Glutamatergic neuron (in vitro differentiated cells): ENCODE measurements around the gene NXPH4. TPM values are rescaled to one million over a fixed set of nuclear protein-coding genes. Genes with fewer than 3 reads are reported as not detected.

Experiments used
- DNase-seq: peaks from one replicate; pipeline ENCODE4 v3.0.0; 2022
- H3K27ac Mint-ChIP-seq: one replicate; pipeline ENCODE4 v1.8.0; 2020; ENCODE audit warnings: mild to moderate bottlenecking, mixed read lengths, inconsistent platforms; ENCODE audit not compliant: unreplicated experiment
- H3K27me3 Mint-ChIP-seq: one replicate; pipeline ENCODE4 v1.8.0; 2020; ENCODE audit warnings: mild to moderate bottlenecking, moderate library complexity, mixed read lengths, inconsistent platforms; ENCODE audit not compliant: unreplicated experiment
- H3K36me3 Mint-ChIP-seq: one replicate; pipeline ENCODE4 v1.8.0; 2020; ENCODE audit warnings: mild to moderate bottlenecking, mixed read lengths, inconsistent platforms; ENCODE audit not compliant: unreplicated experiment
- H3K4me1 Mint-ChIP-seq: one replicate; pipeline ENCODE4 v1.8.0; 2020; ENCODE audit warnings: mild to moderate bottlenecking, low read depth, mixed read lengths, inconsistent platforms; ENCODE audit not compliant: unreplicated experiment
- H3K4me3 Mint-ChIP-seq: one replicate; pipeline ENCODE4 v1.8.0; 2020; ENCODE audit warnings: mild to moderate bottlenecking, mixed read lengths, inconsistent platforms; ENCODE audit not compliant: unreplicated experiment
- H3K9me3 Mint-ChIP-seq: one replicate; pipeline ENCODE4 v1.8.0; 2020; ENCODE audit warnings: mild to moderate bottlenecking, moderate library complexity, mixed read lengths, inconsistent platforms; ENCODE audit not compliant: unreplicated experiment
- CTCF ChIP-seq: fragments of 200-600 bp; sonication (generic); IDR thresholded peaks from one replicate; pipeline ENCODE4 v1.5.0; 2021; ENCODE audit not compliant: partially characterized antibody, unreplicated experiment
- total RNA-seq: library from RNA; stranded (reverse); fragmentation: NEBNext Ultra II Directional; extraction: Animal tissue kit (Norgen Biotek cat#: 25700); gene quantifications from one replicate; pipeline ENCODE4 v1.2.1, GENCODE V29; 2021; ENCODE audit not compliant: unreplicated experiment

The NXPH4 gene
- total RNA-seq, 1 donor from 2014 or later = 10.5 TPM

DNA sequence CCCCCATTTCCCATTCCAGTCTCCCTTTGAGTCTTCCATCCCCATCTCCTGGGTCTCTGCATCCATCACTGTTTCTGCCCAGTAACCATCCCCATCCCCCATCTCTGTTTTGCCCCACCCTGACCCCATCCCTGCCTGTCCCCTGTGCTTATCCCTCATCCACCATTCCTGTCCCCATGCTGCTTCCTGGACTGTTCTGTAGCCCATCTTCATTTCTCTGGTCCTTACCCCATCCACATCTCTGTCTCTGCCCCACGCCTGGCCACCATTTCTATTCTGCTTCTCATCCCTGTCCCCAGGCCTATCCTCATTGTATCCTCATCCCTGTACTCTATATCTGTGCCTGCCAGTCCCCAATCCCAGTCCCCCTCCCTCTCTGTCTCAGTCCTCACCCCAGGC lies 4.2 kb downstream of the NXPH4 start:
- DNase-seq = no peak
- TF ChIP-seq CTCF = no peak
- H3K27ac Mint-ChIP-seq = peak overlapping the region; percentile 18
- H3K27me3 Mint-ChIP-seq = peaks cover 43% of the 10 kb centered on the region
- H3K36me3 Mint-ChIP-seq = no peaks in the 10 kb centered on the region
- H3K9me3 Mint-ChIP-seq = peaks cover 23% of the 10 kb centered on the region
- H3K4me1 Mint-ChIP-seq = peaks cover 44% of the 10 kb centered on the region
- peak overlapping the region; percentile 81 for H3K4me3 Mint-ChIP-seq

DNA sequence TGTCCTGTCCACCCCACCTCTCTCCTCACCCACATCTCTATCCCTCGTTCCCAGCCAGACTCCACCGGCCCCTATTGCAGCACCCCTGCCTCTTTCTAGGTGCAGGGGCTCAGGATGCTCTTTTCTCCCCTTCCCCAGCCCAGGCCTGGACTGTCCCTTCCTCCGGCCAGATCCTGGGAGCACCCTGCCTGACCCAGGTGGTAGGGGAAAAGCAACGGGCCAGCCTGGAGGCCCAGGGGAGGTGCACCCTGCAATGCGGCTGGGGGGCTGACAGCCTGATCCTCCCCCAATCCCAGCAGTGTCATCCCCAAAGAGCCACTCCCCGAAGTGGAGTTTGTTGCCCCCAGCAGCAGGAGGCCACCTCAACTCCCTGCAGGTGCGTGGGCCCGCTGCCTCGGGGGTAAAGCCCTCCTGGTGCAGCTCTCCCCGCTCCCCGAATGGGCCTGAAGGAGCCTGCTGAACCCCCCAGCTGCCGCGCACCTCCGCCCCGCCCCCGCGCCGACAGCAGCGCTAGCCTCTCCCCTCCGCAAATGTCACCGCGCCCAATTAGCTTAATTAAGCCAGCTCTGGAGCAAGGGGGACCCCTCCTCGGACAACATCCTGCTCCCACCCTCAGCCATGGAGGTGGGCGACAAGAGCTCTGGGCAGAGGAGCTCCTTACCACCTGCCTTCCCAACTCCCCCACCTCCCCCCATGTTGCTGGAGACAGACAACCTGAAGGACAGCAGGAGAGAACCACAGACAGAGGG lies 4.7 kb downstream of the NXPH4 start:
- Mint-ChIP-seq H3K9me3 (peaks cover 22% of the 10 kb centered on the region), H3K4me1 (peaks cover 44% of the 10 kb centered on the region), H3K27me3 (peaks cover 42% of the 10 kb centered on the region), H3K36me3 (no peaks in the 10 kb centered on the region), H3K4me3 (peak overlapping the region; percentile 81), H3K27ac (peak overlapping the region; percentile 18)
- no peak for TF ChIP-seq CTCF
- DNase-seq = no peak

- no peak overlapping the region for H3K27ac Mint-ChIP-seq
- TF ChIP-seq CTCF = no peak
- H3K4me1 Mint-ChIP-seq = peaks cover 48% of the 10 kb centered on the region
- H3K27me3 Mint-ChIP-seq = peaks cover 41% of the 10 kb centered on the region
- H3K4me3 Mint-ChIP-seq = peak overlapping the region; percentile 74
- no peaks in the 10 kb centered on the region for H3K36me3 Mint-ChIP-seq
- peaks cover 21% of the 10 kb centered on the region for H3K9me3 Mint-ChIP-seq
- no peak for DNase-seq
These were observed 5.9 kb downstream of the NXPH4 start for GRCh38 chr12:57222286-57223190.

- no peak for DNase-seq
- Mint-ChIP-seq H3K4me1 (peaks cover 48% of the 10 kb centered on the region), H3K4me3 (peak overlapping the region; percentile 57), H3K27me3 (peaks cover 38% of the 10 kb centered on the region), H3K9me3 (peaks cover 20% of the 10 kb centered on the region), H3K36me3 (no peaks in the 10 kb centered on the region), H3K27ac (no peak overlapping the region)
- no peak for TF ChIP-seq CTCF
These were observed 6.9 kb downstream of the NXPH4 start for GRCh38 chr12:57223191-57224165.
